C4-2B (cell line): ENCODE measurements around the gene KDM5A.

Experiments used
- H3K27ac ChIP-seq: fragments of 450-650 bp; 2 replicates; pipeline ENCODE4 v1.5.1; 2017
- CTCF ChIP-seq: fragments of 450-650 bp; conservative IDR thresholded peaks from 2 replicates; pipeline ENCODE4 v1.5.1; 2017; ENCODE audit warnings: mild to moderate bottlenecking
- ZFX ChIP-seq: fragments of 450-650 bp; IDR thresholded peaks from 2 replicates; pipeline ENCODE4 v1.6.1; 2017

KDM5A gene

GRCh38 chr12:275812-276211 lies 113.3 kb downstream of the KDM5A start:
- no peak overlapping the region for H3K27ac ChIP-seq
- TF ChIP-seq CTCF (no peak), ZFX (no peak)

GRCh38 chr12:273382-273781 lies 115.7 kb downstream of the KDM5A start:
- no peak for TF ChIP-seq CTCF
- no peak for TF ChIP-seq ZFX
- no peak overlapping the region for H3K27ac ChIP-seq

- no peak overlapping the region for H3K27ac ChIP-seq
- TF ChIP-seq ZFX (no peak), CTCF (no peak)
These were observed 116.2 kb downstream of the KDM5A start for GRCh38 chr12:272942-273341.

GRCh38 chr12:271161-271560 lies 118.0 kb downstream of the KDM5A start:
- no peak overlapping the region for H3K27ac ChIP-seq
- no peak for TF ChIP-seq CTCF
- no peak for TF ChIP-seq ZFX

- TF ChIP-seq ZFX (no peak), CTCF (no peak)
- no peak overlapping the region for H3K27ac ChIP-seq
These were observed 119.9 kb downstream of the KDM5A start for GRCh38 chr12:269191-269590.

- H3K27ac ChIP-seq: no peak overlapping the region
- TF ChIP-seq CTCF (no peak), ZFX (no peak)
These were observed 120.7 kb downstream of the KDM5A start for GRCh38 chr12:268483-268840.

GRCh38 chr12:267581-268482 lies 121.3 kb downstream of the KDM5A start:
- no peak for TF ChIP-seq CTCF
- TF ChIP-seq ZFX: no peak

More at GRCh38 chr12:267581-268482, 121.3 kb downstream of the KDM5A start:
- H3K27ac ChIP-seq: no peak overlapping the region
